Vagina (tissue), 2 donors: ENCODE results near the gene IL36B. TPM values are rescaled to one million over a fixed set of nuclear protein-coding genes. Genes with fewer than 3 reads are reported as not detected.

Source experiments
- DNase-seq, 2 donors: peaks; one replicate each; pipeline ENCODE4 v3.0.0-alpha.2; 2017; ENCODE audit errors: extremely low spot score in 2 of 2
- H3K27ac ChIP-seq: fragments of 200-600 bp; sonication (generic); one replicate; pipeline ENCODE4 v1.5.1; 2019
- H3K27me3 ChIP-seq: fragments of 200-600 bp; sonication (generic); one replicate; pipeline ENCODE4 v1.5.1; 2019
- H3K36me3 ChIP-seq, 2 donors: fragments of 200-600 bp; sonication (generic); one replicate each; pipeline ENCODE4 v1.5.1; 2017 to 2019
- H3K4me1 ChIP-seq: fragments of 200-600 bp; sonication (generic); one replicate; pipeline ENCODE4 v1.5.1; 2019
- H3K4me3 ChIP-seq, 2 donors: fragments of 200-600 bp; sonication (generic); 1 replicate in 1 of 2; 2 replicates in 1 of 2; pipeline ENCODE4 v1.5.1; 2016 to 2019
- H3K9me3 ChIP-seq: fragments of 200-600 bp; sonication (generic); one replicate; pipeline ENCODE4 v1.5.1; 2019
- POLR2A ChIP-seq, 2 donors: fragments of 450-650 bp; IDR thresholded peaks; one replicate each; pipeline ENCODE4 v1.6.1; 2017; ENCODE audit warnings: antibody characterized with exemption in 2 of 2, mild to moderate bottlenecking in 2 of 2, moderate library complexity in 2 of 2
- POLR2AphosphoS5 ChIP-seq, 2 donors: sonication (generic); formaldehyde crosslinking; IDR thresholded peaks; one replicate each; pipeline ENCODE4 v1.9.0; 2017; ENCODE audit warnings: antibody characterized with exemption in 2 of 2, mild to moderate bottlenecking in 2 of 2, low read depth in 1 of 2; ENCODE audit not compliant: insufficient read depth in 1 of 2
- intact Hi-C: fragments of 100-400 bp; cut with DNase I; formaldehyde crosslinking; loops from one replicate; pipeline ENCODE4 v1.15.1; 2023
- total RNA-seq: library from RNA; depleted of rRNA; stranded (reverse); fragments of >200 nt; gene quantifications from one replicate; pipeline ENCODE4 v1.2.3, GENCODE V29; 2016
- TF ChIP-seq, protein P1 (sequence below), 3 experiments: fragments of 450-650 bp in 2 of 3; fragments of 200-600 bp in 1 of 3; sonication (generic) in 1 of 3; IDR thresholded peaks; one replicate each; pipeline ENCODE4 v1.5.1; 2017 to 2019; ENCODE audit warnings: antibody characterized with exemption in 3 of 3, mild to moderate bottlenecking in 2 of 3, moderate library complexity in 2 of 3

Gene IL36B
- total RNA-seq, 1 donor from 2014 or later = not detected

DNA sequence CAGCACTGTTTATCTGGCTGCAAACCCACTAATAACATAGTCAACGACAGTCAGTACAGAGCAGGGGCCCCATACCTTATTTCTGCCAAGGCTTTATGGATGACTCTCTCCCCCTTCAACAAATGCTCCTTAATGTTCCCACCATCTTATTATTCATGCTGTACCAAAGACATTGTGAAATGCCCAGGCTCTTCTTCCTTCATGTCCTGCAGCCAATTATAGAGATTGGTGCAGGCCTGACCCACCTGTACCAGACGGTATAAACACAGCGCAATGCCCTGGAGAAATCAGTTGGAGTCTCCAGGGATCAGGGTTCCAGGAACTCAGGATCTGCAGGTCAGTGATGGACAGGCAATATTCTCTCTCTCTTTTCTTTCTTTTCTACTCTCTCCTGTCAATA is 15.0 kb upstream of the IL36B start, which contains the start of gene IL1F10:
Gene IL1F10, plus strand, starts transcription at position 290 of the 400 bp plus-strand sequence. CDS start 4,769 bp downstream, outside the sequence.
- TF ChIP-seq POLR2AphosphoS5 (IDR thresholded peaks at IDR 0.05; ENCODE audit: insufficient read depth in 1 of 2, low read depth in 1 of 2) (no peak), POLR2A (IDR thresholded peaks at IDR 0.05) (no peak)
- TF ChIP-seq, protein P1, sequence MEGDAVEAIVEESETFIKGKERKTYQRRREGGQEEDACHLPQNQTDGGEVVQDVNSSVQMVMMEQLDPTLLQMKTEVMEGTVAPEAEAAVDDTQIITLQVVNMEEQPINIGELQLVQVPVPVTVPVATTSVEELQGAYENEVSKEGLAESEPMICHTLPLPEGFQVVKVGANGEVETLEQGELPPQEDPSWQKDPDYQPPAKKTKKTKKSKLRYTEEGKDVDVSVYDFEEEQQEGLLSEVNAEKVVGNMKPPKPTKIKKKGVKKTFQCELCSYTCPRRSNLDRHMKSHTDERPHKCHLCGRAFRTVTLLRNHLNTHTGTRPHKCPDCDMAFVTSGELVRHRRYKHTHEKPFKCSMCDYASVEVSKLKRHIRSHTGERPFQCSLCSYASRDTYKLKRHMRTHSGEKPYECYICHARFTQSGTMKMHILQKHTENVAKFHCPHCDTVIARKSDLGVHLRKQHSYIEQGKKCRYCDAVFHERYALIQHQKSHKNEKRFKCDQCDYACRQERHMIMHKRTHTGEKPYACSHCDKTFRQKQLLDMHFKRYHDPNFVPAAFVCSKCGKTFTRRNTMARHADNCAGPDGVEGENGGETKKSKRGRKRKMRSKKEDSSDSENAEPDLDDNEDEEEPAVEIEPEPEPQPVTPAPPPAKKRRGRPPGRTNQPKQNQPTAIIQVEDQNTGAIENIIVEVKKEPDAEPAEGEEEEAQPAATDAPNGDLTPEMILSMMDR (IDR thresholded peaks at IDR 0.05) = no peak
- Histone ChIP-seq H3K36me3 (no peaks in the 10 kb centered on the region), H3K27ac (no peak within 1 kb of the TSS), H3K4me3 (no peak within 1 kb of the TSS), H3K27me3 (no peaks in the 10 kb centered on the region), H3K9me3 (no peaks in the 10 kb centered on the region), H3K4me1 (peaks cover 5% of the 10 kb centered on the region)
- peak in 1 of 2 donors; percentile 58 for DNase-seq
- intact Hi-C loops = no loop called here

DNA sequence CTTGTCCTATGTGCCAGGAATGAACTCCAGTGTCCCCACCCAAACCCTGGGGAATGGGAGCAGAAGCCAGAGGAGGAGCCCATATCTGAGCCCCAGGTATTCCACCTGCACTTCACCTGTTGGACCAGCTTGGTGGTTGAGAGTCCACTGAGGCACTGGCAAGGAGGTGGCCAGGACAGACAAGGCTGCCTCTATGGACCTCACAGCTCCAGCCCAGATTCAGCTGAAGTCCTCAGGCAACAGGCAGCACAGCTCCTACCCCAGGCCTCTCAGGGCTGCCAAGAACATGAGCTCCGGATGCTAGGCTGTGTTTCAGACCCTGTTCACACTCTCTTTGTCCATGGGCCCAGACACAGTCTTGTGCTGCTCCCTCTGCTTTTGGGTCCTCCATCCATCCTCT is 12.2 kb upstream of the IL36B start:
- Histone ChIP-seq H3K36me3 (no peaks in the 10 kb centered on the region), H3K27ac (no peak overlapping the region), H3K27me3 (no peaks in the 10 kb centered on the region), H3K4me1 (no peaks in the 10 kb centered on the region), H3K9me3 (no peaks in the 10 kb centered on the region), H3K4me3 (no peak overlapping the region)
- peak; percentile 49 to 77 for DNase-seq
- TF ChIP-seq POLR2AphosphoS5 (IDR thresholded peaks at IDR 0.05; ENCODE audit: insufficient read depth in 1 of 2, low read depth in 1 of 2) (no peak), POLR2A (IDR thresholded peaks at IDR 0.05) (no peak)
- TF ChIP-seq, protein P1 (IDR thresholded peaks at IDR 0.05) = no peak
- intact Hi-C loops = no loop called here

- no peaks in the 10 kb centered on the region for H3K9me3 ChIP-seq
- intact Hi-C loops = no loop called here
- H3K4me3 ChIP-seq = no peak overlapping the region
- no peaks in the 10 kb centered on the region for H3K36me3 ChIP-seq
- DNase-seq = peak in 1 of 2 donors; percentile 56
- TF ChIP-seq POLR2AphosphoS5 (IDR thresholded peaks at IDR 0.05; ENCODE audit: insufficient read depth in 1 of 2, low read depth in 1 of 2) = no peak
- no peak for TF ChIP-seq POLR2A (IDR thresholded peaks at IDR 0.05)
- TF ChIP-seq, protein P1 (IDR thresholded peaks at IDR 0.05) = no peak
- no peaks in the 10 kb centered on the region for H3K4me1 ChIP-seq
- no peaks in the 10 kb centered on the region for H3K27me3 ChIP-seq
- no peak overlapping the region for H3K27ac ChIP-seq
These were observed 11.6 kb upstream of the IL36B start for GRCh38 chr2:113064281-113064680.

DNA sequence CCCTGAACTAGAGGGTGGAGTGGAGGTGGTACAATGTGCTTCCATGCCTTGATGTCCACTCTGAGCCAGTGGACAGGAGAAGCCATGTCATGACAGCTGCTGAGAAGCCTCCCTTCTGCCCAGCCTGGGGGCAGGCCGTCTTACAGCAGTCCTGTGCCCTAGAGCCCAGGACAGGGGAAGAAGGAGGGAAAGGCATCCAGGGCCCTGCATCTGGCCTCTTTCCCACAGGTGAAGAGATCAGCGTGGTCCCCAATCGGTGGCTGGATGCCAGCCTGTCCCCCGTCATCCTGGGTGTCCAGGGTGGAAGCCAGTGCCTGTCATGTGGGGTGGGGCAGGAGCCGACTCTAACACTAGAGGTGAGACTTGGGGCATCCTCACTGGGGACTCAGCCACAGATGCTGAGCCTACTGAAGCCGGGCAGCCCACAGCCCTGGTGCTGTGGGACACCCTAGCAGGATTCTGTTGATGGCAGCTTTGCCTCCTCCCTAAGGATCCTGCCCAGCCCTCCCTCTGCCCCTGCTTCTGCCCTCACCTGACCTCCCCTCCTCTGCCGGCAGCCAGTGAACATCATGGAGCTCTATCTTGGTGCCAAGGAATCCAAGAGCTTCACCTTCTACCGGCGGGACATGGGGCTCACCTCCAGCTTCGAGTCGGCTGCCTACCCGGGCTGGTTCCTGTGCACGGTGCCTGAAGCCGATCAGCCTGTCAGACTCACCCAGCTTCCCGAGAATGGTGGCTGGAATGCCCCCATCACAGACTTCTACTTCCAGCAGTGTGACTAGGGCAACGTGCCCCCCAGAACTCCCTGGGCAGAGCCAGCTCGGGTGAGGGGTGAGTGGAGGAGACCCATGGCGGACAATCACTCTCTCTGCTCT is 9.5 kb upstream of the IL36B start:
- Histone ChIP-seq H3K9me3 (no peaks in the 10 kb centered on the region), H3K36me3 (no peaks in the 10 kb centered on the region), H3K27me3 (no peaks in the 10 kb centered on the region), H3K27ac (no peak overlapping the region), H3K4me3 (no peak overlapping the region), H3K4me1 (no peaks in the 10 kb centered on the region)
- intact Hi-C loops = no loop called here
- DNase-seq = peak; percentile 74 to 84
- no peak for TF ChIP-seq POLR2A (IDR thresholded peaks at IDR 0.05)
- TF ChIP-seq, protein P1 (IDR thresholded peaks at IDR 0.05) = no peak
- no peak for TF ChIP-seq POLR2AphosphoS5 (IDR thresholded peaks at IDR 0.05; ENCODE audit: insufficient read depth in 1 of 2, low read depth in 1 of 2)

DNA sequence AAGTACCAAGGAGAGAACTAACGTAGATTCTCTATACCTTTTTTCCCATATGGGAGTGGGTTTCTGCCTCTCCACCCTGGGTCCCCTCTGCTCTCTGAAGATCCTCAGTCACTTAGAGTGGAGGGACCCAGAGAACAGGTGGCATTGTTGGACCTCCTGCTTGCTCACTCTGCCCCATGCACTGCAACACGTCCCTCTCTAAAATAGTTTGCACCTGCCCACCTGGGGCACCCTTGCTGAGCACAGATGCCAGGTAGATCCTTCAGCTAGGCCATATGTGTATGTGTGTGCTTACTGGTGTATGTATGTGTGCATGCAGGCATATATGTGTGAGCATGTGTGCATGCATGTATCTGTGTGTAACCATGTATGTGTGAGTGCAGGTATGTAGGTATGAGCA is 8.6 kb upstream of the IL36B start:
- H3K9me3 ChIP-seq = no peaks in the 10 kb centered on the region
- H3K27ac ChIP-seq = no peak overlapping the region
- TF ChIP-seq, protein P1 (IDR thresholded peaks at IDR 0.05) = no peak
- no peak for TF ChIP-seq POLR2A (IDR thresholded peaks at IDR 0.05)
- no peak for TF ChIP-seq POLR2AphosphoS5 (IDR thresholded peaks at IDR 0.05; ENCODE audit: insufficient read depth in 1 of 2, low read depth in 1 of 2)
- H3K36me3 ChIP-seq = no peaks in the 10 kb centered on the region
- DNase-seq = peak; percentile 49 to 70
- H3K4me1 ChIP-seq = no peaks in the 10 kb centered on the region
- H3K4me3 ChIP-seq = no peak overlapping the region
- no peaks in the 10 kb centered on the region for H3K27me3 ChIP-seq
- intact Hi-C loops = no loop called here
